GM18858 (cell line): Measurements from ENCODE around the gene ZNF358.

ENCODE experiments used
- ATAC-seq: cut with Tn5 transposase; IDR thresholded peaks from one replicate; pipeline ENCODE4 v1.9.1; 2021; ENCODE audit not compliant: unreplicated experiment

Gene ZNF358

DNA sequence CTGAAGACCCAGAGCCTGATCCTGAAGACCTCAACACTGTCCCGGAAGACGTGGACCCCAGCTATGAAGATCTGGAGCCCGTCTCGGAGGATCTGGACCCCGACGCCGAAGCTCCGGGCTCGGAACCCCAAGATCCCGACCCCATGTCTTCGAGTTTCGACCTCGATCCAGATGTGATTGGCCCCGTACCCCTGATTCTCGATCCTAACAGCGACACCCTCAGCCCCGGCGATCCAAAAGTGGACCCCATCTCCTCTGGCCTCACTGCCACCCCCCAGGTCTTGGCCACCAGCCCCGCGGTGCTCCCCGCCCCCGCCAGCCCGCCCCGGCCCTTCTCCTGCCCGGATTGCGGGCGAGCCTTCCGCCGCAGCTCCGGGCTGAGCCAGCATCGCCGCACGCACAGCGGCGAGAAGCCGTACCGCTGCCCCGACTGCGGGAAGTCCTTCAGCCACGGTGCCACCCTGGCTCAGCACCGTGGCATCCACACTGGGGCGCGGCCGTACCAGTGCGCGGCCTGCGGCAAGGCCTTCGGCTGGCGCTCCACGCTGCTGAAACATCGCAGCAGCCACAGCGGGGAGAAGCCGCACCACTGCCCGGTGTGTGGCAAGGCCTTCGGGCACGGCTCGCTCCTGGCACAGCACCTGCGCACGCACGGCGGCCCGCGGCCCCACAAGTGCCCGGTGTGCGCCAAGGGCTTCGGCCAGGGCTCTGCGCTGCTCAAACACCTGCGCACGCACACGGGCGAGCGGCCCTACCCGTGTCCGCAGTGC lies 3.6 kb downstream of the ZNF358 start:
- no peak for ATAC-seq

DNA sequence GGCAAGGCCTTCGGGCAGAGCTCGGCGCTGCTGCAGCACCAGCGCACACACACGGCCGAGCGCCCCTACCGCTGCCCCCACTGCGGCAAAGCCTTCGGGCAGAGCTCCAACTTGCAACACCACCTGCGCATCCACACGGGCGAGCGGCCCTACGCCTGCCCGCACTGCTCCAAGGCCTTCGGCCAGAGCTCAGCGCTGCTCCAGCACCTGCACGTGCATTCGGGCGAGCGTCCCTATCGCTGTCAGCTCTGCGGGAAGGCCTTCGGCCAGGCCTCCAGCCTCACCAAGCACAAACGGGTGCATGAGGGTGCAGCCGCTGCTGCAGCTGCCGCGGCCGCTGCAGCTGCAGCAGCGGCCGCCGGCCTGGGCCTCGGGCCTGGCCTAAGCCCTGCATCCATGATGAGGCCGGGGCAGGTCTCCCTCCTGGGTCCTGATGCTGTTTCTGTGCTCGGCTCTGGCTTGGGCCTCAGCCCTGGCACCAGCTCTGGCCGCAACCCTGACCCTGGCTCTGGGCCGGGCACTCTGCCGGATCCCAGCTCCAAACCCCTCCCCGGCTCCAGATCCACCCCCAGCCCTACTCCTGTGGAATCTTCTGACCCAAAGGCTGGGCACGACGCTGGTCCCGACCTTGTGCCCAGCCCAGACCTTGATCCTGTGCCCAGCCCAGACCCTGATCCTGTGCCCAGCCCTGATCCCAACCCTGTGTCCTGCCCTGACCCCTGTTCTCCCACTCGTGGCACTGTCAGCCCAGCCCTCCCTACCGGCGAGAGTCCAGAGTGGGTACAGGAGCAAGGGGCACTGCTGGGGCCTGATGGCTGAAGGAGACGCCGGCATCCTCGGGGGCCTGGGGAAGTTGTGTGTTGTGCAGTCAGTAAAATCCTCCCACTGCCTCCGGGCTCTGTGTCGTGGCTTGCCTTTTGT lies 4.5 kb downstream of the ZNF358 start:
- no peak for ATAC-seq

DNA sequence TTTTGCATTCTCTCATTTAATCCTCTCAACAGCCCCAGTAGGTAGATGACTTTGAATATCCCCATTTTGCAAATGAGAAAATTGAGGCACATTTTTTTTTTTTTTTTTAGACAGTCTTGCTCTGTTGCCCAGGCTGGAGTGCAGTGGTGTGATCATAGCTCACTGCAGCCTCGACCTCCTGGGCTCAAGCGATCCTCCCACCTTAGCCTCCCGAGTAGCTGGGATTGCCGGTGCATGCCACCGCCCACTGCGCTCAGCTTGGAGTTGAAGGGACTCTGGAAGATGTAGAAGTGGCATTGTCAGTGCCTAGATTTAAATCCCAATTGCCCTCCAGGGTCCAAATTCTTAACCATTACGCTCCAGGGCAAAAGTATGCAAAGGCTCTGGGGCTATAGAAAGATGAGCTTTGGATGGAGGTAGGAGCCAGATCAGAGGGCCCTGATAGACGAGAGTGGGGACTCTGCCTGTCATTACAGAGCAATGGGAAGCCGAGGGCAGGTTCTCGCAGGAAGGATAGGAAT lies 5.7 kb downstream of the ZNF358 start:
- ATAC-seq: no peak

DNA sequence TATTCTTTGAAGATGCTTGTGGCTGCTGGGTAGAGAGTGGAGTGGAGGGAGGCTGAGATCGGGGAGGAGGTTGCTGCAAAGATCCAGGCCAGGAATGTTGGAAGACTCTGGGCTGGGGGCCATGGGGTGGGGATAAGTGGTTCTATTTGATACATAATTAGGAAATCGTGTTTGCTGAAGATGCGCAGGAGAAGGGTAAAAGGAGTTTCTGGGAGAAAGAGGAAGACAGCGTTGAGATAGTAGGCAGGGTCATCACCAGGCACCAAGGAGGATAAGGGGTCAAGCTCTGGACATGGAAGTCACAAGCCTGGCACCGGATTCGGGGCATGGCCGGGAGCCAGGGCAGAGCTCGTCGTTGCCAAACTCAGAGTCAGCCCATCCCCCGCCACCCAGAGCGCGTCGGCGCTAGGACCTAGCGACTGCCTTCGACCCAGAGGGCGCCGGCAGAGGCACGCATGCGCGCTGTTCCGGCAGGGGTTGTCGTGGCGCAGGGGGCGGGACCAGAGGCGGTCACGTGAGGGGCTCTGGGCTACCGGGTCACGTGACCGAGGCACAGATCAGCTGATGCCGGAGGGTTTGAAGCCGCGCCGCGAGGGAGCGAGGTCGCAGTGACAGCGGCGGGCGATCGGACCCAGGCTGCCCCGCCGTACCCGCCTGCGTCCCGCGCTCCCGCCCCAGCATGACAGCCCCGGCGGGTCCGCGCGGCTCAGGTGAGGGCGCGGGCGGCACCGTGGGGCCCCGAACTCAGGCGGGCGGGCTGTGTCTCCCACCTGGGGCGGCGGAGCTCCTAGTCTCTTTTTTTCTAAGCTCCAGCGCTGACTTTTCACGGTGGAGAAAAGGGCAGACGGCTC lies 6.4 kb downstream of the ZNF358 start, which contains the start of gene MCOLN1:
Gene MCOLN1, plus strand, starts transcription at position 553 of the 851 bp plus-strand sequence. Its CDS starts 127 bp downstream, at position 680.
- ATAC-seq: peak; percentile 59

DNA sequence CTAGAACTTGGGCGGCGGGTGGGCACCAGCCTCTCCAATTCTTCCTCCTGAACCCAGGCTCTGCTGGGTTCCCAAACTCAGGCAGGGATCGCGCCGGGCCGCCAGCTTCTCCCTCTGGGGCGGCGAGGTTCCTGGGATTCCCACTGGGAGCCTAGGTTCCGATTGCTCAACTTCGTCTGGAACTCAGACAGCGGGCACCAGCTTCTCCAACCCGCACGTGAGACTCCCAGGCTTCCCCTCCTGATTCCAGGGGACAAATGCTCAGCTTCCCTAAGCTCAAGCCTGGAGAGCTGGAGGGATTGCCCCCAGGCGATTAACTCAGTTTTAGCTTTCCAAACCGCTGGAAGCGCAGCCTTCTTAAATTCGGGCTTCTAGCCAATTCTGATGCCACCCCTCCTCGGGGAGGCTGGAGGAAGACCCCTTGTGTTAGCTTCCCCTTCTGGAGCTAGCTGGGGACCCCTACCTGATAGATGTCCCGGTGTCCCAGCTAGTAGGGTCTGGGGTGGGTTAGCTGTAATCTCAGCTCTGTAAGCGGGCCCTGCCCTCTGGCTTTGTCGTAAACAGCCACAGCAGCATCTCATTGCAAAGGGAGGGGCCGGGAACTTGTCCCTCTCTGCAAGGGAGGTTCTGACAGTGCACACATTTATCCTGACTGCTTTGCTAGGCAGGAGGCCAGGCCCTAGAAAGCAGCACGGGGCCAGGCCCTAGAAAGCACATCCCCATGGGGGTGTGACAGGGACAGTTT lies 7.2 kb downstream of the ZNF358 start:
- ATAC-seq: no peak

DNA sequence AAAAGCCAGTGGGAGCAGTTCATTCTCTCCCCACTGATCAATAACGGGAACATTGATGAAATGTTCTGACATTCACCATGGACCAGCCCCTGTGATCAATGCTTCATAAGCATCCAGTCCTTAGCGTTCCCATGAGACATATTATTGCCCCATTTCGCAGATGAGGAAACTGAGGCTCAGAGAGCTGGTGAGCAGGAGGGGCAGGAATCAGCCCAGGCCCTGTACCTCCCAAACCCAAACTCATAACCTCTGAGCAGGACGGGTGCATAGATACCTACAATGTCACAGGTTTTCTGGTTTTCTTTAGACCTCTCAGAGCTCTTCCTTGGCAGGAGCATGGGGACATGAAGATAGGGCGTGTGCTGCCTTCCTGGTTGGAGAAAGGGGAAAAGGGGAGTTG lies 8.6 kb downstream of the ZNF358 start:
- ATAC-seq: no peak

DNA sequence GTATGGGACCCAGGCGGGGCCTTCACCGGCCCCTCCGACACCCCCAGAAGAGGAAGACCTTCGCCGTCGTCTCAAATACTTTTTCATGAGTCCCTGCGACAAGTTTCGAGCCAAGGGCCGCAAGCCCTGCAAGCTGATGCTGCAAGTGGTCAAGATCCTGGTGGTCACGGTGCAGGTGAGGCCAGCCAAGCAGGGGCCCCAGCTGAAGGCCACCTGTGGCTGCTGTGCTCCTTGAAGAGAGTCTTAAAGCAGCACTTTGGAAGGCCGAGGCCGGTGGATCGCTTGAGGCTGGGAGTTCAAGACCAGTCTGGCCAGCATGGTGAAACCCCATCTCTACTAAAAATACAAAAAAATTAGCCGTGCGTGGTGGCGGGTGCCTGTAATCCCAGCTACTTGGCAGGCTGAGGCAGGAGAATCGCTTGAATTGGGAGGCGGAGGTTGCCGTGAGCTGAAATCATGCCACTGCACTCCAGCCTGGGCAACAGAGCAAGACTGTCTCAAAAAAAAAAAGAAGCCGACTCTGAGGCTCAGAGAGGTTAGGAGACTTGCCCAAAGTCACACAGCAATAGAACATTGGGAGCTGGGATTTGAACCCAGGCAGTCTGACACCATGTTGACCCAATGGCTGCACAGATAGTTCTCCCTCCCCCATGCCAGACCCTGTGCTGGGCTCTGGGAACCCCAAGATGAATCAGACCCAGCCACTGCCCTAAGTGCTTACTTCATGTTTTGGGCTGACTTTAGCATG lies 9.3 kb downstream of the ZNF358 start:
- ATAC-seq: no peak

DNA sequence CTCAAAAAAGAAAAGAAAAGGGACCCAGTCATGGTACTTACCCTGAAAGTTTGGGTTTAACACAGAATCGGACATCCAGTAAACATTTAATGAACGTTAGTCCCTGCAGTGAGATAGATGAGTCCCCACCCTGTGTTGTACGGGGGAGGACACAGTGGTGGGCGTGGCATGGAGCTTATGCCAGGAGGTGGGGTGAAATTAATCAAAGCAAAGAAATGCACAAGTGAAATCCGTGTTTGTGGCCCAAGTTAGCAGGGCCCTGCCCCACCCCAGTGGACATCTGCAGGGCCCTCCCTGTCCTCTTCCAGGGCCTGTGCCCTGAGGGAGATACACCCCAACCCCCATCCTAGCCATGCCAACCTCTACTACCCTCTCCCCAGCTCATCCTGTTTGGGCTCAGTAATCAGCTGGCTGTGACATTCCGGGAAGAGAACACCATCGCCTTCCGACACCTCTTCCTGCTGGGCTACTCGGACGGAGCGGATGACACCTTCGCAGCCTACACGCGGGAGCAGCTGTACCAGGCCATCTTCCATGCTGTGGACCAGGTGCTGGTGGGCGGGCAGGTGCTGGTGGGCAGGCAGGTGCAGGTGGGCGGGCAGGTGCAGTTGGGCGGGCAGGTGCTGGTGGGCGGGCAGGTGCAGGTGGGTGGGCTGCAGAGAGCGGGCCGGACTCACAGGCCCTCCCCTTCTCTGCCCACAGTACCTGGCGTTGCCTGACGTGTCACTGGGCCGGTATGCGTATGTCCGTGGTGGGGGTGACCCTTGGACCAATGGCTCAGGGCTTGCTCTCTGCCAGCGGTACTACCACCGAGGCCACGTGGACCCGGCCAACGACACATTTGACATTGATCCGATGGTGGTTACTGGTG lies 10.4 kb downstream of the ZNF358 start:
- ATAC-seq: no peak

DNA sequence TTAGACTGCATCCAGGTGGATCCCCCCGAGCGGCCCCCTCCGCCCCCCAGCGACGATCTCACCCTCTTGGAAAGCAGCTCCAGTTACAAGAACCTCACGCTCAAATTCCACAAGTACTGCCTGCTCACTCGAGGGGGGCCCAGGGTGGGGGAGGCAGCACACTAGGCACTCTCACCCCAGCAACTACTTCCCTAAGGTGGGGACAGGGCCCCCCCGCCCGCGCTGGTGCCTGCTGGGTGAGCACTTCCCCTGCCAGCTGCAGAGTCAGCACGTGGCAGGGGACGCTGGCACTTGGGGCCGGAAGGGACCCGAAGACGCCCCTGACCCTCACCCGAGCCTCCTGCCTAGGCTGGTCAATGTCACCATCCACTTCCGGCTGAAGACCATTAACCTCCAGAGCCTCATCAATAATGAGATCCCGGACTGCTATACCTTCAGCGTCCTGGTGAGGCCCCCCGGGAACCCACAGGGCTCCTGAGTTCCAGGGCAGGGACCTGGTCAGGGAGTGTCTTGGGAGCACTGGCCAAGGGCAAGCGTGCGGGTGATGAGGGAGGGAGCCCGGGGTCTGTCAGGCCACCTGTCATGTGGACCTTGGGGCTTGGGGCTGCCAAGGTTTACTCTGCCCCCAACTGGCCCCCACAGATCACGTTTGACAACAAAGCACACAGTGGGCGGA lies 11.8 kb downstream of the ZNF358 start:
- no peak for ATAC-seq

DNA sequence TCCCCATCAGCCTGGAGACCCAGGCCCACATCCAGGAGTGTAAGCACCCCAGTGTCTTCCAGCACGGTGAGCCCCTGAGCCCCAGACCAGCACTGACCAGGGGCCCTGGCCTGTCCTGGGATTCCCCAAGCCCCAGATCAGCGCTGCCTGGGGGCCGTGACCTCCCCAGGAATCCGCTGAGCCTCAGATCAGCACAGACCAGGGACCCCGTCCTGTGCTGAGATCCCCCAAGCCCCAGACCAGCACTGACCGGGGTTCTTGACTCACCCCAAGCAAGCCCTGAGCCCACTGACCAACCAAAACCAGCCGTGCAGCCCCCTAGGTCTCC lies 12.3 kb downstream of the ZNF358 start:
- no peak for ATAC-seq

DNA sequence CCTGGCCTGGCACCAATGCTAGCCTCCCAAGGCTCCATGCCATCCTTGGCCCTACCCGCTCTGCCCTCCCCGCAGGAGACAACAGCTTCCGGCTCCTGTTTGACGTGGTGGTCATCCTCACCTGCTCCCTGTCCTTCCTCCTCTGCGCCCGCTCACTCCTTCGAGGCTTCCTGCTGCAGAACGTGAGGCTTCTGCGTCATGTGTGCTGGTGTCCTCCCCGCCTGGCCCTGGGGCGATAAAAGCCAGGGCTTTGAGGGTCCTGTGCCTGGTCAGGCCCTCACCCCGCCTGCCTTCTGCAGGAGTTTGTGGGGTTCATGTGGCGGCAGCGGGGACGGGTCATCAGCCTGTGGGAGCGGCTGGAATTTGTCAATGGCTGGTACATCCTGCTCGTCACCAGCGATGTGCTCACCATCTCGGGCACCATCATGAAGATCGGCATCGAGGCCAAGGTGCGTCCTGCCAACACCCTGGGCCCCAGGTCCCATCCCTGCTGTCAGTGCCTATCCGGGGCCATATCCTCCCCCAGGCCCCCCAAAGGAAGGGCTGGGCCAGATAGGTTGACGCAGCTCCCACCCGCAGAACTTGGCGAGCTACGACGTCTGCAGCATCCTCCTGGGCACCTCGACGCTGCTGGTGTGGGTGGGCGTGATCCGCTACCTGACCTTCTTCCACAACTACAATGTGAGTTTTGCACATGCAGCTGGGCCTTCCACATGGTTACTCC lies 12.8 kb downstream of the ZNF358 start:
- ATAC-seq: no peak

DNA sequence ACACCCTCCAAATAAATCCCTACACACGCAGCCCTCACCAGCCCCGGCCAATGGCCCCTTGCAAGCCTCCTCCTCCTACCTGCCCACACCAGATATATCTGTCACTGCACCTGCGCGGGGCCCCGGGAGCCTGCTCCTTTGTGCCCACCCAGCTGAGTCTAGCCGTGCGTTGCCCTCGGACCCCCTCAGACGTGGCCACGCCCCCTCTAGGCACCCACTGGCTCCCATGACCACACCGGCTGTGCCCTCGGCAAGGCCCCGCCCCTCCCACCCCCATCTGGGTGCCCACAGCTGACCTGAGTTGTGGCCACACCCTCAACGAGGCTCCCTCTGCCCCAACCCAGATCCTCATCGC lies 13.3 kb downstream of the ZNF358 start:
- no peak for ATAC-seq

DNA sequence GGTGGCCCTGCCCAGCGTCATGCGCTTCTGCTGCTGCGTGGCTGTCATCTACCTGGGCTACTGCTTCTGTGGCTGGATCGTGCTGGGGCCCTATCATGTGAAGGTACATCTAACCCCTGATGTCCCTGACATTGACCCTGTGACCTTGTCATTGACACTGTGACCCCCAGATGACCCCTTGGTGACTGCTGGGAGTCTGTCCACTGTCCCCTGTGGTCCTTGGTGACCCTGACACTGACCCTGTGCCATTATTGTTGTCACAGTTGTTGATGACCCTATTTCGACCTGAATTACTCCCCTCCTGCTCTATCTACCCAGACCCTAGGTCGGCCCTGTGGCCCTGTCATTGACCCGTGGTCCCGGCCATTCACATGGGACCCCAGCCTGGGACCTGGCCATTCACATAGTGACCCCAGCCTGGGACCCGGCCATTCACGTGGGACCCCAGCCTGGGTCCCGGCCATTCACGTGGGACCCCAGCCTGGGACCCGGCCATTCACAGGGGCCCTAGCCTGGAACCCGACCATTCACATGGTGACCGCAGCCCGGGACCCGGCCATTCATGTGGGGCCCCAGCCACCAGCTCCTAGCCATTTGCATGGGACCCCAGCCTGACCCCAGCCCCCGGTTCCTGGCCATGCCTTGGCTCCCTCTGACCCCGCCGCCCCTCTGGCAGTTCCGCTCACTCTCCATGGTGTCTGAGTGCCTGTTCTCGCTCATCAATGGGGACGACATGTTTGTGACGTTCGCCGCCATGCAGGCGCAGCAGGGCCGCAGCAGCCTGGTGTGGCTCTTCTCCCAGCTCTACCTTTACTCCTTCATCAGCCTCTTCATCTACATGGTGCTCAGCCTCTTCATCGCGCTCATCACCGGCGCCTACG lies 13.9 kb downstream of the ZNF358 start:
- no peak for ATAC-seq

DNA sequence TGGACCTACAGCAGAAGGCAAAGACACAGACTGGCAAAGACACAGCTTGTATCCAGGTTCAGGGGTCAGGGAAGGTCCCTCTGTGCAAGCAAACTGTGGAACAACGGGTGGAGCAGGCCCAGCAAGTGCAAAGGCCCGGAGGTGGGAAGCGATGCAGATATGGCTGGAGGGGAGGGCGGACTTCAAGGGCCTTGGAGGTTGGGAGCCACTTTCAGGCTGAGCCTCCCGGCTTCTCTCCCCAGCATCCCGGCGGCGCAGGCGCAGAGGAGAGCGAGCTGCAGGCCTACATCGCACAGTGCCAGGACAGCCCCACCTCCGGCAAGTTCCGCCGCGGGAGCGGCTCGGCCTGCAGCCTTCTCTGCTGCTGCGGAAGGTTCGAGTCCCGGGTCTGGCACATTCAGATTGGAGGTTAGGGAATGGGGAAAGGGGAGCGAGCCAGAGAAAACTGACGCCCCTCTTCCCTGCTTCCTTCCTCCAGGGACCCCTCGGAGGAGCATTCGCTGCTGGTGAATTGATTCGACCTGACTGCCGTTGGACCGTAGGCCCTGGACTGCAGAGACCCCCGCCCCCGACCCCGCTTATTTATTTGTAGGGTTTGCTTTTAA lies 17.5 kb downstream of the ZNF358 start:
- no peak for ATAC-seq

DNA sequence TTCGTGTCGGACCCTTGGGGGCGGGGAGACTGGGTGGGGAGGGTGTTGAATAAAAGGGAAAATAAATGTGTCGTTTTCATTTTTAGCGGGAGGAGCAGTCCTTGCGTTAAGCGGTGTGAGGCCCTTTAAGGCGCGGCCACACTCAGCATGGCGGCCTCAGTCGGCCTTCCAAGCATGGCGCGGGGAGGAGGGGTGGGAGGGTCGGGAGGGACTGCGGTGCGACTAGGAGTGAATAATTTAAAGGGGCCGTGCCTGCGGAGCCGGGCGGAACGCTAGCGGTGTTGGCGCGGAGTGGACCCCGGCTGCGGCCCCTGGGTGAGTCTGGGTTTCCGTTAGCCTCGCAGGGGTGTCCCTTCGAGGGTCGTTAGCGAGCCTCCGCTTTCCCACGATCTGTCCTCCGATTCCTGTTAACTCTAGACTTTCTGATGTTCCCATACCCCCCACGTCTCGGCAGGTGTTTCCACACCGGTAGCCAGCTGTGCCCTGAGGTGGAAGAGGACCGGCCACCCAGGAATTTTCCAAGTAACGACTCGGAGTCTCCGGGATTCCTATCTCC lies 18.1 kb downstream of the ZNF358 start:
- no peak for ATAC-seq

DNA sequence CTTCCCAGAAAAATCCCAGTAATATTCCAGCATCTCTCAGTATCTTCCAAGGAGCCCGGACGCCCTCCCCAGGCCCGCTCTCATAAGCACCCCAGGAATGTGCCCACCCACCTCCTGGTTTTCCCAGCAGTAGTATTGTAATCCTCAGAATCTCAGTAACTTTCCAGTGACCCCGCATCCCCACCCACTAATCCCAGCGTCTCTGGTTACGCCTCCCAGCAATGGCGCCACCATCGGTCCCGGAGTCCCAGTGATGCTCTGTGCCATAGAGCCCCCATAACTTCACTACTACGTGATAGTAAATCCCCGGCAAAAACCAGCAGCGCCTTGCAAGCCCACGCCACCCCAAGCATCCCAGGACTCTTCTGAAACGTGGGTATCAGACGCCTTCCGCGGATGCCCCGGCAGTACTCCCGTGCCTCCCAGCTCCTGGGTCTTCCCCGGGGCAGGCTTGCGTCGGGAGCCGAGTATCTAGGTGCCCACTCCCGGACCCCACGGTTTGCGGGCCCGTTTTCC lies 18.7 kb downstream of the ZNF358 start:
- no peak for ATAC-seq
